Effector memory CD4-positive, alpha-beta T cell (primary cell): ENCODE data around the gene KPNA6.
"Not testable (repeated sequence)": the region's sequence is repeated elsewhere in the genome, so short reads cannot be mapped to it uniquely, and the experiment has no call there.

Source experiments
- DNase-seq, 3 donors: peaks; one replicate each; pipeline ENCODE4 v3.0.0-alpha.2; 2020
- H3K27ac ChIP-seq: 2 replicates; pipeline ENCODE4 v1.7.0; 2013; ENCODE audit warnings: mild to moderate bottlenecking, low read length, moderate library complexity; ENCODE audit not compliant: insufficient read depth, poor library complexity, severe bottlenecking
- H3K27me3 ChIP-seq: replicated peaks from 2 replicates; pipeline ENCODE4 v1.7.0; 2013; ENCODE audit warnings: mild to moderate bottlenecking, low read length; ENCODE audit not compliant: insufficient read depth, control insufficient read depth, poor library complexity, severe bottlenecking
- H3K36me3 ChIP-seq: 2 replicates; pipeline ENCODE4 v1.7.0; 2013; ENCODE audit warnings: mild to moderate bottlenecking, low read length, moderate library complexity; ENCODE audit not compliant: control insufficient read depth, insufficient read depth
- H3K4me1 ChIP-seq: 2 replicates; pipeline ENCODE4 v1.7.0; 2013; ENCODE audit warnings: low read length, mild to moderate bottlenecking; ENCODE audit not compliant: control insufficient read depth, insufficient read depth, poor library complexity, severe bottlenecking
- H3K4me3 ChIP-seq: 2 replicates; pipeline ENCODE4 v1.7.0; 2013; ENCODE audit warnings: low read length, low read depth, mild to moderate bottlenecking; ENCODE audit not compliant: insufficient read depth, poor library complexity, severe bottlenecking
- H3K9me3 ChIP-seq: 2 replicates; pipeline ENCODE4 v1.7.0; 2013; ENCODE audit warnings: mild to moderate bottlenecking, low read length, moderate library complexity; ENCODE audit not compliant: control insufficient read depth
- total RNA-seq, 3 donors: gene quantifications; one replicate each; lab custom pipeline; 2026; lab: John Stamatoyannopoulos, UW

The KPNA6 gene
- total RNA-seq: 86.0 to 111 (median 97.0) reads per million in 3 donors

DNA sequence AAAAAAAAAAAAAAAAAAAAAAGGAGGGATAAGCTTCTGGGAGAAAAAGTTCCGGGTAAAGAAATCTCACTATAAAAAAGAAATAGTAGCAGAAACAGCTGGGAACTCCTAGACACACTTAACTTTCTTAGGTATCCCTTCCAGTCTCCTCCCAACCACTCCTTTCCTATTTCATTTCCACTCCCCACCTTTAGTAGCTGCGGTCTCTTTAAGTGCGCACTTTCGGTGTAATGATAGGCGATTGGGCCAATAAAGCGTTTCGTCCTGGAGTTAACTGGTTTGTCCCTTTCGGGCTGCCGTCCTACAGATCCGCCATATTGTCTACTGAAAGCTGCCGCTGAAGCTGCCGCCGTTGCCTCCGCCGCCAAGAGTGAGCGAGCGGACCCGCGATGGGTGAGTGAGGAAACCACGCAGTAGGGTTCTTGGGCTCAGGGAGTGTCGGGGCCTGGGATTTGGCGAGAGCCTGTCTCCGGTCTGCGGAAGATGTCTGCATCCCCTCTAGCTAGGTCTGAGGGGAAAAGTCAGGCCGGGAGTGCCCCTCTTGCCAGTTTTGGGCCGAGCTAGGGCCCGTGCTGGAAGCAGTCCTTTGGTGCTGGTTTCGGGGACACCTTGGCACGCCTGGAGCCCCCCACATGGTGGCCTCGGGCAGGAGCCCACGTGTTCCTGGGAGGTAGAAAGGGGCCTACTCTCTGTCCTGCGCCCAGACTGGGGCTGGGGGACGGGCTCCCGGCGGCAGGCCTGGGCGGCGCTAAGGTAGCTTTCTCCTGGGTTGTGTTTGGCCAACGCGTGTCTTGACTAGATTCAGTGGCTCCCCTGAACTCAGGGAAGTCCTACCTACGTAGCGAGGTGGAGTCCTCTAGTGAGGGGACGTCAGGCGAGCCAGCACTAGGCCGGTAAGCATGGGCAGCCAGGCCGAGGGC, at the start of gene KPNA6:
Gene KPNA6, plus strand, starts transcription at position 315 of the 920 bp plus-strand sequence. Its CDS starts 75 bp downstream, at position 390.
- peaks cover 28% of the 10 kb centered on the region for H3K4me1 ChIP-seq
- H3K36me3 ChIP-seq: no peaks in the 10 kb centered on the region
- no peaks in the 10 kb centered on the region for H3K27me3 ChIP-seq
- DNase-seq: peak; percentile 82 to 90 (median 88)
- H3K4me3 ChIP-seq: peak within 1 kb of the TSS; percentile 93
- H3K27ac ChIP-seq: peak within 1 kb of the TSS; percentile 91
- no peaks in the 10 kb centered on the region for H3K9me3 ChIP-seq

GRCh38 chr1:32060914-32061313, 46.9 kb upstream of the KPNA6 start:
- Histone ChIP-seq H3K9me3 (no peaks in the 10 kb centered on the region), H3K27me3 (no peaks in the 10 kb centered on the region), H3K4me1 (no peaks in the 10 kb centered on the region), H3K36me3 (peaks cover 37% of the 10 kb centered on the region), H3K4me3 (no peak overlapping the region), H3K27ac (peak overlapping the region; percentile 27)
- DNase-seq: no peak

DNA sequence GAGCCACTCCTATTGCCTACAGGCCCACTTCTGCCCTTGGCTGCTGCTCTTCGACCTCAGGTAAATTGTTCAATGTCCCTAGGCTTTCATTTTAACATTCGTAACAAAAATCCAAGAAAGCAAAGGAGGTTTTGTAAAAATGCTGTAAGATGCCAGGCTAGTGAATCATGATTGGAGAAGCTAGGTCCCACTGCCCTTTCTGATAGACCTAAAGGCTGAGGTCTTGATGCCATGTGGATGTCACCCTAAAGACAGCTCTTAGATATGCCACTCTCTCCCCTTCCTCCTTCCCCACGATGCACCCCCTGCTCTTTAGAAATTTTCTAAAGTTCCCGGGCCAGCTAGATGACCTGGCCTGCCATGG, 45.0 kb upstream of the KPNA6 start:
- DNase-seq: no peak
- no peaks in the 10 kb centered on the region for H3K9me3 ChIP-seq
- H3K27ac ChIP-seq: no peak overlapping the region
- peaks cover 27% of the 10 kb centered on the region for H3K36me3 ChIP-seq
- H3K4me3 ChIP-seq: no peak overlapping the region
- peaks cover 4% of the 10 kb centered on the region for H3K4me1 ChIP-seq
- H3K27me3 ChIP-seq: no peaks in the 10 kb centered on the region

DNA sequence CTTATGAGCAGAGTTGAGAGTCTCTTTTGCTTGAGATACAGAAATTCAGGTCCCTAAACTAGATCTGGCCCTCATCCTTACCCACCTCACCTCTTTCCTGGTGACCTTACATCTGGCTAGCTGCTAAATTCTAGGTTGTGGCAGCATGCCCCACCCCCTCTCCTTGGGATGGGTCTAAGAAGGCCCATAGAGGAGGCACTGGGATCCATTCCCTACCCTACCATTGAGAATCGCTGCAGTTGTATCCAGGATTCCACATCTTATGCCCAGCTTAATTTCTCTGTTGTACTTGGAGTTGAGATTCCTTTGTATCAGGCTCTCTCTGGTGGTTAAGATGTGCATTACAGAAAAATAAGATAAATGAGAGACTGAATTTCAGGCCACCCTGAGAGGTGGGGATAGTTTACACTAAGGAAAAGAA, 44.6 kb upstream of the KPNA6 start:
- DNase-seq: no peak
- Histone ChIP-seq H3K27me3 (no peaks in the 10 kb centered on the region), H3K9me3 (no peaks in the 10 kb centered on the region), H3K4me1 (peaks cover 4% of the 10 kb centered on the region), H3K27ac (no peak overlapping the region), H3K4me3 (no peak overlapping the region), H3K36me3 (peaks cover 27% of the 10 kb centered on the region)

GRCh38 chr1:32065613-32066488, 42.0 kb upstream of the KPNA6 start:
- DNase-seq, H3K36me3 ChIP-seq, H3K9me3 ChIP-seq, H3K27ac ChIP-seq, H3K27me3 ChIP-seq, H3K4me3 ChIP-seq, H3K4me1 ChIP-seq: not testable (repeated sequence)

DNA sequence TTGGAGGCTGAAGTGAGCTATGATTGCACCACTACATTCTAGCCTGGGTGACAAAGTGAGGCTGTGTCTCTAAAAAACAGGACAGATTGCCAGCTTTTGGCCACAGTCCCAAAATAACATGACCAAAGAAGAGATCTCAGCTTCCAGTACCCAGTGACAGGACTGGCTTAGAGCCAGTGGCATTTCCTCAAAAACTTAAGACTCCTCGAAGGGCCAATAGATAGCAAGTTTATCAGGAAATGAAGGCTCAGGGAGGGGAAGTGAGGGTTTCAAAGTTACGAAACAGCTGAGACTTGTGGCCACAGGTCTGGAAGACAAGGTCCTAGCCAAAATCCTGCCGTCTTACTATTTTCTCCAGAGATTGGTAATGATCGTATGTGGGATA, 41.4 kb upstream of the KPNA6 start:
- no peak for DNase-seq
- Histone ChIP-seq H3K4me1 (peaks cover 4% of the 10 kb centered on the region), H3K27me3 (no peaks in the 10 kb centered on the region), H3K4me3 (no peak overlapping the region), H3K27ac (no peak overlapping the region), H3K36me3 (no peaks in the 10 kb centered on the region), H3K9me3 (no peaks in the 10 kb centered on the region)

- no peak overlapping the region for H3K27ac ChIP-seq
- DNase-seq: no peak
- no peaks in the 10 kb centered on the region for H3K36me3 ChIP-seq
- H3K4me1 ChIP-seq: peaks cover 21% of the 10 kb centered on the region
- no peaks in the 10 kb centered on the region for H3K27me3 ChIP-seq
- H3K9me3 ChIP-seq: no peaks in the 10 kb centered on the region
- H3K4me3 ChIP-seq: no peak overlapping the region
Observed at GRCh38 chr1:32068957-32069588, 38.8 kb upstream of the KPNA6 start.

GRCh38 chr1:32071758-32072621, 35.9 kb upstream of the KPNA6 start:
- Histone ChIP-seq H3K27ac (peak overlapping the region; percentile 78), H3K36me3 (peaks cover 15% of the 10 kb centered on the region), H3K9me3 (no peaks in the 10 kb centered on the region), H3K4me3 (peak overlapping the region; percentile 78), H3K27me3 (no peaks in the 10 kb centered on the region), H3K4me1 (peaks cover 20% of the 10 kb centered on the region)
- no peak for DNase-seq

DNA sequence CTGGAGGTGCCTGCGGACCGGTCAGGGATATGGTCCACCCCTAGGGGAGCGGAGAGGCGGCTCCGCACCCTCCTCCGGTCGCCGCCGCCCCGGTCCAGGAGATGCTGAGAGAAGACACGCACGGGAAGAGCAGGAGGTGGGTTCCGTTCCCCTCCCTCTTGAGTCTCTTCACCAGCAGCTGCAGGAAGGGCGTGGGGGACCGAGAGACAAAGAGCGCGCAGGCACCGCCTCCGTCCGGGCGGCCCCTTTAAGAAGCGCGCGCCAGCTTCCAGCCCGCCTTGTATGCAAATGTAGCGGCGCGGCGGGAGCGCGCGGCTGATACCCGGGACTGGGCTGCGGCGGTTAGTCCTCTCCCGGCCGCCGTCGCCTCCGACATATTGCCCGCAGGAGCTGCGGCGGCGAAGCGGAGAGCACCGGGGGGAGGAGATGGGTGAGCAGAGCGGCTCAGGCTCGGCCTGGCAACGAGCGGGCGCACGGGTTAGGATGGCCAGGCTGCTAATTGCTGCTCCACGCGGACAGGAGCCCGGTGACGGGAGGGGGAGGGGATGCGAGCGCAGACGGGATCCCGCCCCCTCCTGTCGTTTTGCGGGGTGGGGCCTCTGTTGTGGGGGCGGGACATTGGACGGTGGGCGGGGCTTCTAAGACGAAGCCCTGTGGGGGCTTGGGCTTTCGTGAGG, 35.1 kb upstream of the KPNA6 start, which contains the start of gene TMEM39B:
Gene TMEM39B, plus strand, starts transcription at position 318 of the 677 bp plus-strand sequence. Its CDS starts 109 bp downstream, at position 427.
- peak within 1 kb of the TSS; percentile 78 for H3K27ac ChIP-seq
- H3K9me3 ChIP-seq: no peaks in the 10 kb centered on the region
- peak; percentile 88 to 89 (median 89) for DNase-seq
- H3K36me3 ChIP-seq: peaks cover 23% of the 10 kb centered on the region
- H3K27me3 ChIP-seq: no peaks in the 10 kb centered on the region
- H3K4me3 ChIP-seq: peak within 1 kb of the TSS; percentile 78
- H3K4me1 ChIP-seq: peaks cover 19% of the 10 kb centered on the region
